CD14-positive monocyte (primary cell): Measurements from ENCODE around the gene RNF213. TPM values are rescaled to one million over a fixed set of nuclear protein-coding genes. Genes with fewer than 3 reads are reported as not detected.

Experiments
- DNase-seq, 3 donors: peaks; one replicate each; pipeline ENCODE4 v3.0.0-alpha.2; 2011 to 2022
- H2AFZ ChIP-seq: 2 replicates; pipeline ENCODE4 v1.6.0; 2012; ENCODE audit warnings: mild to moderate bottlenecking, low read depth, low read length, inconsistent platforms; ENCODE audit not compliant: insufficient read depth, poor library complexity, severe bottlenecking
- H3K27ac ChIP-seq, 2 donors: 1 replicate in 1 of 2; 2 replicates in 1 of 2; pipeline ENCODE4 v1.5.1; 2012 to 2013; ENCODE audit warnings: low read length in 2 of 2, control low read depth in 1 of 2, inconsistent platforms in 1 of 2, low read depth in 1 of 2, mild to moderate bottlenecking in 1 of 2
- H3K27me3 ChIP-seq, 2 donors: one replicate each; pipeline versions ENCODE4 v1.6.0 to v1.6.1; 2011 to 2013; ENCODE audit warnings: low read length in 2 of 2; ENCODE audit not compliant: control insufficient read depth in 2 of 2, insufficient read depth in 2 of 2
- H3K36me3 ChIP-seq, 2 donors: replicated peaks in 1 of 2; 1 replicate in 1 of 2; 2 replicates in 1 of 2; pipeline versions ENCODE4 v1.5.1 to v1.6.1; 2012 to 2013; ENCODE audit warnings: low read length in 2 of 2, control low read depth in 1 of 2, inconsistent platforms in 1 of 2, mild to moderate bottlenecking in 1 of 2; ENCODE audit not compliant: insufficient read depth in 2 of 2, control insufficient read depth in 1 of 2
- H3K4me1 ChIP-seq, 2 donors: 1 replicate in 1 of 2; 2 replicates in 1 of 2; pipeline versions ENCODE4 v1.5.1 to v1.6.1; 2012 to 2013; ENCODE audit warnings: low read length in 2 of 2, control low read depth in 1 of 2, inconsistent platforms in 1 of 2, mild to moderate bottlenecking in 1 of 2, moderate library complexity in 1 of 2; ENCODE audit not compliant: insufficient read depth in 2 of 2, control insufficient read depth in 1 of 2
- H3K4me2 ChIP-seq: replicated peaks from 2 replicates; pipeline ENCODE3; 2012; ENCODE audit warnings: low read length, moderate library complexity, mild to moderate bottlenecking; ENCODE audit not compliant: poor library complexity, severe bottlenecking; ENCODE audit errors: extremely low read depth
- H3K4me3 ChIP-seq, 3 experiments: fragments of 200-600 bp in 1 of 3; sonication (generic) in 1 of 3; replicated peaks in 1 of 3; 1 replicate in 2 of 3; 2 replicates in 1 of 3; pipeline ENCODE4 v1.5.1; 2011 to 2013; ENCODE audit warnings: low read length in 3 of 3, mild to moderate bottlenecking in 3 of 3, control low read depth in 2 of 3, low read depth in 2 of 3, inconsistent platforms in 1 of 3, moderate library complexity in 1 of 3
- H3K79me2 ChIP-seq: 2 replicates; pipeline ENCODE4 v1.6.0; 2012; ENCODE audit warnings: mild to moderate bottlenecking, control low read depth, inconsistent platforms, low read length, moderate library complexity; ENCODE audit not compliant: insufficient read depth
- H3K9ac ChIP-seq: 2 replicates; pipeline ENCODE4 v1.6.0; 2017; ENCODE audit warnings: low read length, mild to moderate bottlenecking; ENCODE audit not compliant: insufficient read depth, poor library complexity, severe bottlenecking
- H3K9me3 ChIP-seq, 2 donors: replicated peaks in 1 of 2; 1 replicate in 1 of 2; 2 replicates in 1 of 2; pipeline versions ENCODE4 v1.5.1 to v1.6.1; 2012 to 2013; ENCODE audit warnings: low read length in 2 of 2, control low read depth in 1 of 2; ENCODE audit not compliant: control insufficient read depth in 1 of 2, insufficient read depth in 1 of 2
- H4K20me1 ChIP-seq: 2 replicates; pipeline ENCODE4 v1.6.0; 2012; ENCODE audit warnings: mild to moderate bottlenecking, low read length, control low read depth, moderate library complexity; ENCODE audit not compliant: insufficient read depth
- H3K27ac Mint-ChIP-seq, 7 donors: one replicate each; pipeline ENCODE4 v1.8.0; 2020; ENCODE audit warnings: mild to moderate bottlenecking in 7 of 7, mixed read lengths in 7 of 7, moderate library complexity in 6 of 7, inconsistent platforms in 2 of 7
- H3K27me3 Mint-ChIP-seq, 3 donors: one replicate each; pipeline ENCODE4 v1.8.0; 2021 to 2022; ENCODE audit warnings: low read depth in 3 of 3, mild to moderate bottlenecking in 3 of 3, mixed read lengths in 3 of 3, moderate library complexity in 3 of 3, inconsistent platforms in 1 of 3
- H3K36me3 Mint-ChIP-seq, 2 donors: one replicate each; pipeline ENCODE4 v1.8.0; 2020; ENCODE audit warnings: mixed read lengths in 2 of 2, inconsistent platforms in 1 of 2, mild to moderate bottlenecking in 1 of 2
- H3K4me1 Mint-ChIP-seq: one replicate; pipeline ENCODE4 v1.8.0; 2020; ENCODE audit warnings: mild to moderate bottlenecking, mixed read lengths
- H3K4me3 Mint-ChIP-seq, 2 donors: one replicate each; pipeline ENCODE4 v1.8.0; 2020; ENCODE audit warnings: mild to moderate bottlenecking in 2 of 2, mixed read lengths in 2 of 2, moderate library complexity in 1 of 2
- H3K9me3 Mint-ChIP-seq, 7 donors: one replicate each; pipeline ENCODE4 v1.8.0; 2020 to 2022; ENCODE audit warnings: mixed read lengths in 7 of 7, mild to moderate bottlenecking in 6 of 7, moderate library complexity in 6 of 7, inconsistent platforms in 2 of 7
- CTCF ChIP-seq: fragments of 200-600 bp; IDR thresholded peaks from one replicate; pipeline ENCODE4 v1.8.0; 2022; ENCODE audit warnings: antibody characterized with exemption, mild to moderate bottlenecking
- WGBS: methylation state at CpG from one replicate; pipeline ENCODE4 v1.1.5; 2013; ENCODE audit warnings: missing lambda C conversion rate; ENCODE audit not compliant: insufficient coverage; 5-methylcytosine and 5-hydroxymethylcytosine counted together
- intact Hi-C, 2 donors: fragments of 100-400 bp; cut with micrococcal nuclease; formaldehyde crosslinking; loops; one replicate each; pipeline versions ENCODE4 v1.15.0 to v1.15.1; 2023
- polyA plus RNA-seq, 3 donors: library from polyadenylated mRNA; depleted of rRNA in 1 of 3; unstranded in 2 of 3; stranded (reverse) in 1 of 3; fragments of 300-500 nt in 2 of 3; fragments of >200 nt in 1 of 3; fragmentation: Illumina TruSeq in 2 of 3; gene quantifications; 1 replicate in 2 of 3; 2 replicates in 1 of 3; pipeline ENCODE4 v1.2.3, GENCODE V29; 2012 to 2021

Gene RNF213
- polyA plus RNA-seq, 3 donors, result 10.3 to 196 (median 18.1) TPM

- no peak overlapping the region for H3K4me2 ChIP-seq
- H3K4me3 Mint-ChIP-seq, result no peak overlapping the region
- H3K27ac Mint-ChIP-seq, result peak overlapping the region in 2 of 7 donors; percentile 57 to 74
- no peak overlapping the region for H3K27ac ChIP-seq
- peaks cover 0 to 5% of the 10 kb centered on the region in 2 donors for H3K4me1 ChIP-seq
- no peaks in the 10 kb centered on the region for H3K27me3 ChIP-seq
- no peak for TF ChIP-seq CTCF
- peaks cover 34 to 53% of the 10 kb centered on the region in 2 donors for H3K36me3 Mint-ChIP-seq
- WGBS, result 94% methylated on average over 2 of the region's 4 CpGs
- no peak overlapping the region for H3K9ac ChIP-seq
- intact Hi-C loops, result no loop called here
- no peaks in the 10 kb centered on the region for H3K9me3 Mint-ChIP-seq
- H4K20me1 ChIP-seq, result peaks cover 98% of the 10 kb centered on the region
- peaks cover 61 to 87% of the 10 kb centered on the region in 2 donors for H3K36me3 ChIP-seq
- H3K9me3 ChIP-seq, result no peaks in the 10 kb centered on the region
- no peak overlapping the region for H2AFZ ChIP-seq
- H3K79me2 ChIP-seq, result peaks cover 88% of the 10 kb centered on the region
- peaks cover 0 to 3% (median 0%) of the 10 kb centered on the region in 3 donors for H3K27me3 Mint-ChIP-seq
- peaks cover 16% of the 10 kb centered on the region for H3K4me1 Mint-ChIP-seq
- H3K4me3 ChIP-seq, result no peak overlapping the region
- peak in 1 of 3 donors; percentile 35 for DNase-seq
These were observed 10.2 kb downstream of the RNF213 start for GRCh38 chr17:80270836-80271235.

GRCh38 chr17:80272366-80272765 is 11.7 kb downstream of the RNF213 start:
- Histone ChIP-seq H3K9ac (no peak overlapping the region), H4K20me1 (peaks cover 98% of the 10 kb centered on the region), H3K9me3 (no peaks in the 10 kb centered on the region), H3K4me2 (no peak overlapping the region), H3K27me3 (no peaks in the 10 kb centered on the region), H3K79me2 (peaks cover 82% of the 10 kb centered on the region), H3K27ac (no peak overlapping the region), H3K36me3 (peaks cover 62 to 86% of the 10 kb centered on the region in 2 donors), H3K4me3 (no peak overlapping the region), H2AFZ (no peak overlapping the region), H3K4me1 (no peaks in the 10 kb centered on the region)
- H3K27me3 Mint-ChIP-seq, result peaks cover 0 to 3% (median 0%) of the 10 kb centered on the region in 3 donors
- no peak for TF ChIP-seq CTCF
- H3K27ac Mint-ChIP-seq, result peak overlapping the region in 2 of 7 donors; percentile 38 to 50
- peaks cover 35 to 57% of the 10 kb centered on the region in 2 donors for H3K36me3 Mint-ChIP-seq
- H3K9me3 Mint-ChIP-seq, result no peaks in the 10 kb centered on the region
- no peak overlapping the region for H3K4me3 Mint-ChIP-seq
- no peak for DNase-seq
- H3K4me1 Mint-ChIP-seq, result peaks cover 12% of the 10 kb centered on the region
- WGBS, result 97% methylated on average over 8 of the region's 10 CpGs
- intact Hi-C loops, result no loop called here
